GM18861 (cell line): ENCODE results near the gene CCDC69.

Experiments used
- ATAC-seq: cut with Tn5 transposase; IDR thresholded peaks from one replicate; pipeline ENCODE4 v1.9.1; 2021; ENCODE audit not compliant: unreplicated experiment

CCDC69 gene

GRCh38 chr5:151168602-151169344 lies 55.1 kb downstream of the CCDC69 start:
- no peak for ATAC-seq

GRCh38 chr5:151167022-151167421 lies 56.9 kb downstream of the CCDC69 start:
- ATAC-seq, result no peak

GRCh38 chr5:151164687-151165392 lies 59.1 kb downstream of the CCDC69 start:
- ATAC-seq, result peak; percentile 86

DNA sequence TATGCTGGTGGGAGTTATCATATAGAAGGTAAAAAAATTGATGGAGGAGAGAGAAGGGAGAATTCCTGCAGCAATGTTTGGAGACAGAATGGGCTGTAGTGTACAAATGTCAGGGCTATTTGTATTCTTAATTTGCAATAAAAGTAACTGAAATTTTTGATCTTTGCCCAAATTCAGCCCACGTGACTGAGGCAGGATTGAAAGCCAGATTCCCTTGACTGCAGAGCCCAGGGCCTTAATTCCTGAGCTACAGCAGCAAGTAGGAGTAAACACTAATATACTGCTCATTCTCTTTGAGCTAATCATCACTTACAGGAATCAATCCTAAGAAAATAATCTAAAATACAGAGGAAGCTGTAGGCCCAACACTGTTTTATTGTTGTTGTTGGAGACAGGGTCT lies 61.1 kb downstream of the CCDC69 start:
- no peak for ATAC-seq

- no peak for ATAC-seq
These were observed 64.1 kb downstream of the CCDC69 start for GRCh38 chr5:151159649-151160373.

GRCh38 chr5:151158287-151158661 lies 65.6 kb downstream of the CCDC69 start:
- no peak for ATAC-seq

DNA sequence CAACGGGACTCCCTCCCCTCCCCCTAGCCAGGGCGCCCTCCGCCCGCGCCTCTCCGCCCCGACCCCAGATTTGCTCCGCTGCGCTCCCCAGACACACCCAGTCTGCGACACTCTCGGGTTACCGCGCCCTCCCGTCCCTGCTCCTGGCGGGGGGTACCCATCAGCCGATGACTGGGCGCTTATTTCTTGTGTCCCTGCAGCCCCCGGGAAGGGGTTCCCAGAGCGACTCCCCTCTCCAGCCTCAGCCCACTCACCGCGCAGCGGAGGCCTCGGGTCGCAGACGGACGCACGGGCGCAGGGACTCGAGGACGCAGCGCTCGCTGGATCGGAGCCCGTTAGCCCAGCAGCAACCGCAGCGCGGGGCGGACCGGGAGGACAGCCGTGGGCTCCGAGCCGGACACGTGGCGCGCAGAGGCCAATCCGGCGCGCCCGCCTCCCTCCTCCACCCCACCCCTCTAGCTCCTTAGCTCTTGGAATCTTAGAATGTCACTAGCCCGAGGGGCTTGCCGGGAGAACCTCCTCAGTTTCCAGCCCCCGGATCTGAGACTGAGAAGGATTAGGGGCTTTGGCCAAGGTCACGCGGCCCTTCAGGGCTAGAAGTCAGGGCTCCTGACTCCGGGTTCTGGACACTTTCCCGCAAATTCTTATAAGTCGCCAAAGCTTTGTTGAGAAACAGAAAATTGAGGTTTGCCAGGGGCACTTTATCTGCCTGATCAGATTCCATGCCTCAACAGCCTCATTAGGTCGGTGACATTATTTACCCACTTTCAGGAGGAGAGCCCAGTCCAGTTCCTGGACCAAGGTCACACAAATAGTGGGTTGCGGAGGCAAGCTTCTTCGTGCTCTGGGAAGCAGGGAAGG lies 66.2 kb downstream of the CCDC69 start, which contains the start of gene ANXA6:
ANXA6 (minus strand) TSS at position 354 of the 861 bp plus-strand sequence. CDS start 9,878 bp downstream, outside the sequence.
- ATAC-seq, result peak; percentile 34

DNA sequence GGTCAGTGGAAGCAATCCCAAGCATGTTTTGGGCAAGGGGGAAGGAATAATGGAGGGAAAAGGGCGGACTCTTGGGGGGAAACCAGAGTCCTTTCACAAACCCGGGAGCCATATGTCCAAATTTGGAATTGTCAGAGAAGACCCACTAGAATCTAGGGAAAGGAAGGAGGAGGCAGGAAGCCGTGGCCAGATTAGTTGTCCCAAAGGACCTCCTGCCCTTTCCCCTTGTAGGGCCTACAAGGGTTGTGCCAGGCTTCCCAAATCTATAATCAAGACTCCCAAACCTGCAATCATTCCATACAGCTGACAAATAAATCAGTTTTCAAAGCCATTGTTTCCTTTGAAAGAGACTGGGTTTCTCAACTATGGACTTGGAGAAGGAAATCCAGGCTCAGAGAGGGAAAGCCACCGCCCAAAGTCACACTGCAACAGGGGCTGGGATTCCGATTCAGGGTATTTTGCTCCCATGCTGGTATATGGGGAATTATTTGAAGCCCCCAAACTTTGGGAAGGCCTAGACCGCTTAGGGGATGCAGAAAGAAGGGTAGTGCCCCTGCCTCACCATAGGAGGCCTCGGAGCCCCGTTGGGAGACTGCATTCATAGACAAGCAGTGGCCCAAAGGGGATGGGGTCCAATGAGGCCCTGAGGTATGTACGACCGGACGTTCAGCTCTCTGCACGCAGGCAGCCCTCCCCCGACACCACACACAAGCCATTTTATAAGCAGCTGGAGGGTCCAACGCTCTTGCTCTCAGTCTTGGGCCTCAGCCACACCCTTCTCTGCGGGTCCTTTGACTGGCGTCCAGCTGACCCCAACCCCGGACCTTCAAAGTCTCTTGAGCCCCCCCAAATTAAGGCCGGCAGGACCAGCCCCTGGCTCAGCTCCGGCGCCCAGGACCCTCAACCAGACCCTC lies 67.1 kb downstream of the CCDC69 start:
- no peak for ATAC-seq

- ATAC-seq, result no peak
These were observed 68.0 kb downstream of the CCDC69 start for GRCh38 chr5:151155775-151156506.

GRCh38 chr5:151154931-151155774 lies 68.7 kb downstream of the CCDC69 start:
- ATAC-seq, result no peak

DNA sequence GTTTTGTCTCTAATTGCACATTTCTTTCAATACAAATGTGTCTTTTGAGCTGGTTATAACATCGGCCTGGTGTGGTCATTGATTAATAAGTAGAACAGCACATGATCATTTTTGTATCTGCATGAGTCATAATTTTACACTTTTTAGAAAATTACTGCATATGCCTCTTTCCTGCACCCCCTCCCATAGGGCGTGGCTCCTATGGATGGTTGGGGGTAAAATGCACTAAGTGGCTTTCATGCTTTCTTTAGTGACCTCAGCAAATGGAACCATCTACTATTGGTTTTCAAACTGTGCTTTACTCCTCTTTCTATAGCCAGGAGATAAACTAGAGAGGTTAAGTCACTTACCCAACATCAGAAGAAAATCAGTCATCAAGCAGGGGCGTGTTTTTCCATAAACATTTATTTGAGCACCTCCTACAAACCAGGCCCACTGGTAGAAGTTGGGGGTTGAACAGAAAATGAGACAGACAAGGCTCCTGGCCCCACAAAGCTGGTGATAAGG lies 70.1 kb downstream of the CCDC69 start:
- peak; percentile 19 for ATAC-seq

- ATAC-seq, result no peak
These were observed 70.6 kb downstream of the CCDC69 start for GRCh38 chr5:151153300-151153699.

GRCh38 chr5:151151793-151152192 lies 72.1 kb downstream of the CCDC69 start:
- no peak for ATAC-seq

DNA sequence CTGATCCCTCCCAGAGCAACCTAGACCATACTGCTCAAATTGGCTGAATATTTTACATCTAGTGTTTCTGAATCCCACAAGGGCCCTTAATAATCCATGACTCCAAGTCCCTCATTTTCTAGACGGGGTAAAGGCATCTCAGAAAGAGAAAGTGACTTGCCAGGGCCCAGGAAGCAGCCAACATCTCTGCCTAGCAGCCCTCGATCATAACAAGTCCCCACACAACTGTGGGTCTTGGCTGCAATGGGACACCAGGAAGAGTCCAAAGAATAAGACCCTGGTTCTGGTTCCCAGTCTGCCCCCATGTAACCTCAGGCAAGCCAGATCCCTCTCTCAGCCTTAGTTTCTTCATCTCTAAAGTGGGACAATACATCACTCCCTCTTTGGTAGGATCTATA lies 72.6 kb downstream of the CCDC69 start:
- ATAC-seq, result no peak

DNA sequence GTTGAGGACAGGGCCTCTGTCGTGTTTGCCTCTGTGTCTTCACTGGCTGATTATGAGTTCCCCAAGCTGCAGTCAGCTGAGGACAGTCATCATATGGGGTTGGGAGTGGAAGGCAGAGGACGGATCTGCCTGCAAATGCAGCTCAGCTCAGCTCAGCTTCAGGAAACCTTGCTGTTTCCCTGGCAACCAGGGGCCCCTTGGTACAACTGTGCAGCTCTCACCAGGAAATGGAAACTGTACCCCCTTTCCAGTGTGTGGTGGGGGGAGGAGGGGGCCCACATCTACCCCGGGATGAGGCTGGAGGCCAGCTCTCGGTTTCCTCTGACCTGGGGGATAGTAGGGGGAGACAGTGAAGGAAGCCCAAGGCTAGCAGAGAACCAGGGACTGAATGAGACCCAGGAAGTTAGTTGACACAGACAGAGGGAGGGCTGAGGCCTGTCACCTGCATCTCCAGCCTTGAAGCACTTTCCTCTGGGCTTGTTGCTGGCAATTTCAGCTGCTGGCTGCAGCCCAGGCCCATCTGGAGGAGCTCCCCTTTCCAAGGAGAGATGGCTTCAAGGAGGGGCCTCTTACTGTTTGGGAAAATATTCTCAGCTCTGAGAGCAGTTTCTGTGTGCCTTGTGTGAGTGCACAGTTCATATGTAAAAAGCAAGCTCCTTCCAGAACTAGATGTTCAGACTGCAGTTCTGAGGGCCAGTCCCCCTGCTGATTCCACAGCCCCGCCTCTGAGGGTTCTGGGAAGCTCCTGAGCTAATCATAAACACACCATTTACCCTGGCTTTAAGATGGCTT lies 73.2 kb downstream of the CCDC69 start:
- ATAC-seq, result peak; percentile 35

- ATAC-seq, result no peak
These were observed 75.3 kb downstream of the CCDC69 start for GRCh38 chr5:151148583-151148982.

GRCh38 chr5:151147033-151147432 lies 76.9 kb downstream of the CCDC69 start:
- no peak for ATAC-seq
